A673 (cell line): Measurements from ENCODE around the gene RPS16.

Source experiments
- CTCF ChIP-seq: fragments of 300-800, 200-600 bp; sonication (generic); conservative IDR thresholded peaks from 2 replicates; pipeline ENCODE4 v1.5.1; 2017; ENCODE audit warnings: low read depth, mild to moderate bottlenecking, antibody characterized with exemption, low read length, moderate library complexity, mixed read lengths
- EZH2 ChIP-seq: fragments of 200-600 bp; sonication (generic); IDR thresholded peaks from 2 replicates; pipeline ENCODE4 v1.6.1; 2017; ENCODE audit warnings: borderline replicate concordance, low read depth, mild to moderate bottlenecking, mixed read lengths, antibody characterized with exemption, low read length; ENCODE audit not compliant: poor library complexity, severe bottlenecking

- no peak for TF ChIP-seq EZH2
- TF ChIP-seq CTCF: no peak
Observed at GRCh38 chr19:39403331-39404312, 32.1 kb downstream of the RPS16 start.
